Stimulated activated CD4-positive, alpha-beta T cell treated with anti-CD3 and anti-CD28 coated beads, TNF-alpha, amount 100 ng/mL, for 48 hours (primary cell): ENCODE measurements around the gene TRPC4.

Source experiments
- DNase-seq, 3 donors: peaks; one replicate each; pipeline ENCODE4 v3.0.0-alpha.2; 2020; ENCODE audit warnings: low read depth in 3 of 3

Gene TRPC4

GRCh38 chr13:37657134-37657533 is 212.4 kb downstream of the TRPC4 start:
- DNase-seq, result no peak

GRCh38 chr13:37656247-37656940 is 213.2 kb downstream of the TRPC4 start:
- DNase-seq, result no peak

- no peak for DNase-seq
Measured at GRCh38 chr13:37652596-37652995, 217.0 kb downstream of the TRPC4 start.

- DNase-seq, result no peak
Measured at GRCh38 chr13:37651891-37652290, 217.7 kb downstream of the TRPC4 start.

- DNase-seq, result no peak
Measured at GRCh38 chr13:37648609-37649008, 221.0 kb downstream of the TRPC4 start.

GRCh38 chr13:37647031-37647650 is 222.4 kb downstream of the TRPC4 start:
- DNase-seq, result no peak

- DNase-seq, result no peak
Measured at GRCh38 chr13:37646531-37646930, 223.0 kb downstream of the TRPC4 start.

- no peak for DNase-seq
Measured at GRCh38 chr13:37645181-37645740, 224.3 kb downstream of the TRPC4 start.

GRCh38 chr13:37641391-37641790 is 228.2 kb downstream of the TRPC4 start:
- DNase-seq, result no peak

GRCh38 chr13:37640499-37640898 is 229.1 kb downstream of the TRPC4 start:
- DNase-seq, result no peak

GRCh38 chr13:37636701-37637100 is 232.9 kb downstream of the TRPC4 start:
- no peak for DNase-seq

GRCh38 chr13:37632294-37632693 is 237.3 kb downstream of the TRPC4 start:
- no peak for DNase-seq

GRCh38 chr13:37627428-37627827 is 242.1 kb downstream of the TRPC4 start:
- DNase-seq, result no peak

GRCh38 chr13:37621811-37622361 is 247.7 kb downstream of the TRPC4 start:
- DNase-seq, result no peak

- no peak for DNase-seq
Measured at GRCh38 chr13:37618554-37618953, 251.0 kb downstream of the TRPC4 start.

GRCh38 chr13:37617173-37617572 is 252.4 kb downstream of the TRPC4 start:
- DNase-seq, result no peak

- no peak for DNase-seq
Measured at GRCh38 chr13:37616131-37616530, 253.4 kb downstream of the TRPC4 start.

GRCh38 chr13:37615276-37615675 is 254.3 kb downstream of the TRPC4 start:
- no peak for DNase-seq

- no peak for DNase-seq
Measured at GRCh38 chr13:37613638-37614037, 255.9 kb downstream of the TRPC4 start.

GRCh38 chr13:37613236-37613635 is 256.3 kb downstream of the TRPC4 start:
- no peak for DNase-seq

- no peak for DNase-seq
Measured at GRCh38 chr13:37608750-37609339, 260.7 kb downstream of the TRPC4 start.

GRCh38 chr13:37602733-37603381 is 266.7 kb downstream of the TRPC4 start:
- no peak for DNase-seq
